ENCODE measurements around the gene TMEM125. TPM values are rescaled to one million over a fixed set of nuclear protein-coding genes. Genes with fewer than 3 reads are reported as not detected.

Gene TMEM125
- total and polyA plus RNA-seq, 10 of the 15 experiments (the other 5 are each of a cell fraction or from before 2014, with no cell fraction given) = 0.28 TPM; not detected in 9

DNA sequence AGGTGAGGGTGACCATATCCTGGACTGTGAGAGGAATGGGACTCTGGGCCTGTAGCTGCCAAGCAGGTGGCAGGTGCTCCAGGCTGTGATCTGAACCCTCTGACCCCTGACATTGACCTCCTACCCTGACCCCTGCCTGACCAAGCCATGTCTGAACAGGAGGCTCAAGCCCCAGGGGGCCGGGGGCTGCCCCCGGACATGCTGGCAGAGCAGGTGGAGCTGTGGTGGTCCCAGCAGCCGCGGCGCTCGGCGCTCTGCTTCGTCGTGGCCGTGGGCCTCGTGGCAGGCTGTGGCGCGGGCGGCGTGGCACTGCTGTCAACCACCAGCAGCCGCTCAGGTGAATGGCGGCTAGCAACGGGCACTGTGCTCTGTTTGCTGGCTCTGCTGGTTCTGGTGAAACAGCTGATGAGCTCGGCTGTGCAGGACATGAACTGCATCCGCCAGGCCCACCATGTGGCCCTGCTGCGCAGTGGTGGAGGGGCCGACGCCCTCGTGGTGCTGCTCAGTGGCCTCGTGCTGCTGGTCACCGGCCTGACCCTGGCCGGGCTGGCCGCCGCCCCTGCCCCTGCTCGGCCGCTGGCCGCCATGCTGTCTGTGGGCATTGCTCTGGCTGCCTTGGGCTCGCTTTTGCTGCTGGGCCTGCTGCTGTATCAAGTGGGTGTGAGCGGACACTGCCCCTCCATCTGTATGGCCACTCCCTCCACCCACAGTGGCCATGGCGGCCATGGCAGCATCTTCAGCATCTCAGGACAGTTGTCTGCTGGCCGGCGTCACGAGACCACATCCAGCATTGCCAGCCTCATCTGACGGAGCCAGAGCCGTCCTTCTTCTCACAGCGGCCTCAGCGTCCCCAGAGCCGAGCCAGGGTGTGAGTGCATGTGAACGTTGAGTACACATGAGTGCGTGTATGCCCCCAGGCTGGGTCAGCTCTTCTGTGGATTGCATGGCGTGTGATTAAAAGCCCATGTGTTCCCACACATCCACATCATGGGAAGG, 3.1 kb downstream of the TMEM125 start (continued):
- TF ChIP-seq ELK1 (IDR thresholded peaks at IDR 0.05; ENCODE audit: low read depth, low read length) = no peak

DNA sequence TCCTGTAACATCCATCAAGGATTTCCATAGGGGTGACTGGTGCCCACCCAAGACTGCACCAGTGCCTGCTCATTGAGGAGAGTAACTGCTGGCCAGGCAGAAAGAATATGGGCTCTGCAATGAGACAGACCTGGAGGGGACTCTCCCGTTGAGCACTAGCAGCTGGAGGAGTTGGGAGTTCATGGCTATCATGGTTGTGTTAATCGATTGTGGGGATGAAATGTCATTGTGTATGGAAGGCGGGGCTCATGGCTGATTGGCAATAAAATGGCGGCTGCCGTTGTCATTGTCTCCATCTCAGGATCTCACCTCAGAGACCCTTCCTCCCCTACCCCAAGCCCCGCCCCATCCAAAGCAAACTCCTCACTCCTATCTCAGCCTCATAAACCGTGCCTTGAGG, 3.9 kb downstream of the TMEM125 start:
- no peak for DNase-seq (ENCODE audit: low read depth, low spot score)
- BruUV-seq (replicated peaks) = no TSS peak
- FAIRE-seq = no peak
- ChIA-PET POLR2A (no interaction called here), RAD21 (ENCODE audit: unreplicated experiment) (no interaction called here), CTCF (no interaction called here), SMC1A (ENCODE audit: uncharacterized antibody, unreplicated experiment) (no interaction called here)
- H4K20me1 ChIP-seq (ENCODE audit: control insufficient read depth, insufficient read depth) = no peaks in the 10 kb centered on the region
- H3K4me2 ChIP-seq (ENCODE audit: control insufficient read depth, insufficient read depth) = no peak overlapping the region
- H3K79me2 ChIP-seq (ENCODE audit: control insufficient read depth, insufficient read depth, low read length) = no peaks in the 10 kb centered on the region
- intact Hi-C loops (cut with micrococcal nuclease; ENCODE audit: unreplicated experiment) (no loop called here), in situ Hi-C loops (cut with MboI) (no loop called here)
- 88% methylated on average over 7 of the region's 7 CpGs for WGBS (ENCODE audit: insufficient coverage, insufficient replicate concordance, low lambda C conversion rate, missing lambda C conversion rate)
- peaks cover 4% of the 10 kb centered on the region; the same call in 1 of the 2 replicates for H3K4me1 ChIP-seq (ENCODE audit: control insufficient read depth, insufficient read depth, low read length)
- H3K9ac ChIP-seq (ENCODE audit: control insufficient read depth, insufficient read depth, low read length) = no peak overlapping the region
- no peak overlapping the region for H3K27ac ChIP-seq (ENCODE audit: control insufficient read depth, insufficient read depth)
- H3K9me3 ChIP-seq (replicated peaks; ENCODE audit: control insufficient read depth, insufficient read depth, low read length) = no peaks in the 10 kb centered on the region
- no peak for ATAC-seq
- H3K4me3 ChIP-seq = no peak overlapping the region
- no peaks in the 10 kb centered on the region; a peak in 1 of 4 replicates for H3K27me3 ChIP-seq (replicated peaks in 1 of 2; ENCODE audit: control insufficient read depth in 2 of 2, insufficient read depth in 2 of 2, low read length in 1 of 2)
- no peak overlapping the region for H2AFZ ChIP-seq (ENCODE audit: control insufficient read depth, low read depth, low read length)
- H3K36me3 ChIP-seq (ENCODE audit: control insufficient read depth in 2 of 2, insufficient read depth in 2 of 2, low read length in 1 of 2) = no peaks in the 10 kb centered on the region
- no peak for TF ChIP-seq BMI1 (IDR thresholded peaks at IDR 0.05; ENCODE audit: borderline replicate concordance)
- TF ChIP-seq NR2C2 (IDR thresholded peaks at IDR 0.05; ENCODE audit: borderline replicate concordance, control insufficient read depth, insufficient read length, low read depth) = no peak
- TF ChIP-seq LARP7 (IDR thresholded peaks at IDR 0.05) = no peak
- no peak for TF ChIP-seq RELA (IDR thresholded peaks at IDR 0.05; ENCODE audit: borderline replicate concordance, partially characterized antibody)
- no peak for TF ChIP-seq RELB (IDR thresholded peaks at IDR 0.05; ENCODE audit: low read depth)
- TF ChIP-seq, protein P1, sequence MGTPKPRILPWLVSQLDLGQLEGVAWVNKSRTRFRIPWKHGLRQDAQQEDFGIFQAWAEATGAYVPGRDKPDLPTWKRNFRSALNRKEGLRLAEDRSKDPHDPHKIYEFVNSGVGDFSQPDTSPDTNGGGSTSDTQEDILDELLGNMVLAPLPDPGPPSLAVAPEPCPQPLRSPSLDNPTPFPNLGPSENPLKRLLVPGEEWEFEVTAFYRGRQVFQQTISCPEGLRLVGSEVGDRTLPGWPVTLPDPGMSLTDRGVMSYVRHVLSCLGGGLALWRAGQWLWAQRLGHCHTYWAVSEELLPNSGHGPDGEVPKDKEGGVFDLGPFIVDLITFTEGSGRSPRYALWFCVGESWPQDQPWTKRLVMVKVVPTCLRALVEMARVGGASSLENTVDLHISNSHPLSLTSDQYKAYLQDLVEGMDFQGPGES (IDR thresholded peaks at IDR 0.05) = no peak
- TF ChIP-seq PRDM15 (CRISPR knock-in tag; IDR thresholded peaks at IDR 0.05) = no peak
- TF ChIP-seq KLF5 (IDR thresholded peaks at IDR 0.05; ENCODE audit: partially characterized antibody) = no peak
- TF ChIP-seq MTA3 (IDR thresholded peaks at IDR 0.05; ENCODE audit: borderline replicate concordance, low read length) = no peak
- no peak for TF ChIP-seq TARDBP (IDR thresholded peaks at IDR 0.05; ENCODE audit: borderline replicate concordance)
- no peak for TF ChIP-seq YY1 (IDR thresholded peaks at IDR 0.05; ENCODE audit: low read depth, low read length)
- no peak for TF ChIP-seq GATAD2B (conservative IDR thresholded peaks at IDR 0.05; ENCODE audit: low read depth)
- no peak for TF ChIP-seq TAF1 (IDR thresholded peaks at IDR 0.05; ENCODE audit: borderline replicate concordance, low read depth, low read length)
- TF ChIP-seq POLR2AphosphoS5 (IDR thresholded peaks at IDR 0.05; ENCODE audit: low read length) = no peak

All from GM12878 (cell line).